ENCODE results near the gene CYFIP2. TPM values are rescaled to one million over a fixed set of nuclear protein-coding genes. Genes with fewer than 3 reads are reported as not detected.
"Not testable (repeated sequence)": the region's sequence is repeated elsewhere in the genome, so short reads cannot be mapped to it uniquely, and the experiment has no call there.

The CYFIP2 gene
- total RNA-seq, 1 experiment from 2014 or later = 74.7 TPM

GRCh38 chr5:157429920-157430319, 164.0 kb downstream of the CYFIP2 start:
- H3K9ac ChIP-seq (ENCODE audit: extremely low read depth, insufficient read length, low read length); H4K20me1 ChIP-seq (ENCODE audit: control insufficient read depth, insufficient read depth, insufficient read length); H3K27ac ChIP-seq (ENCODE audit: insufficient read length, low read depth, low read length); H3K27me3 Mint-ChIP-seq (ENCODE audit: low read depth); H3K4me1 ChIP-seq (ENCODE audit: insufficient read depth, low read length); H3K27ac Mint-ChIP-seq; H3K23me2 ChIP-seq (ENCODE audit: insufficient read length, low read depth, low read length, poor library complexity, severe bottlenecking); DNase-seq; H3K9me3 ChIP-seq (ENCODE audit: control insufficient read depth, low read depth, low read length); H3K56ac ChIP-seq (ENCODE audit: insufficient read length, low read depth, low read length); H3K4ac ChIP-seq (ENCODE audit: low read depth, low read length); H4K5ac ChIP-seq (ENCODE audit: insufficient read length, low read depth, low read length); H3K36me3 Mint-ChIP-seq (ENCODE audit: insufficient read depth in 1 of 3, low read depth in 3 of 3); H4K91ac ChIP-seq (ENCODE audit: insufficient read length, low read depth, low read length); H3K23ac ChIP-seq (ENCODE audit: insufficient read length, low read depth, low read length); H3T11ph ChIP-seq (ENCODE audit: low read length); H3K18ac ChIP-seq (ENCODE audit: insufficient read length, low read depth, low read length); H2AFZ ChIP-seq (ENCODE audit: low read length); H3K79me2 ChIP-seq (ENCODE audit: insufficient read depth, low read length); H2AK5ac ChIP-seq (ENCODE audit: insufficient read length, low read length); H3K27me3 ChIP-seq (ENCODE audit: insufficient read depth, low read length); H2BK120ac ChIP-seq (ENCODE audit: low read depth, low read length, poor library complexity, severe bottlenecking); H3K4me3 Mint-ChIP-seq; H4K8ac ChIP-seq (replicated peaks; ENCODE audit: insufficient read length, low read depth, low read length); H3K79me1 ChIP-seq (ENCODE audit: insufficient read depth, low read depth, low read length, poor library complexity, severe bottlenecking); H3K4me1 Mint-ChIP-seq; H3K4me2 ChIP-seq (ENCODE audit: insufficient read depth, insufficient read length, low read length); H2BK5ac ChIP-seq (ENCODE audit: insufficient read length, low read length); H2BK20ac ChIP-seq (ENCODE audit: low read depth, low read length, poor library complexity, severe bottlenecking); H2BK15ac ChIP-seq (ENCODE audit: low read depth, low read length); H2BK12ac ChIP-seq (ENCODE audit: insufficient read length, low read depth, low read length); H3K14ac ChIP-seq (ENCODE audit: insufficient read depth, low read length): not testable (repeated sequence)
- H3K9me3 Mint-ChIP-seq = peaks cover 6 to 11% of the 10 kb centered on the region in 2 experiments; a peak in 4 of 5 replicates
- WGBS (ENCODE audit: extremely low coverage, insufficient read length, low lambda C conversion rate) = no CpG with 5 or more reads among the region's 5 CpGs
